PFSK-1 (cell line): ENCODE results near the gene SMNDC1.

Experiments used
- POLR2AphosphoS5 ChIP-seq: IDR thresholded peaks from 2 replicates; pipeline ENCODE4 v1.6.1; 2012; ENCODE audit warnings: low read depth, mild to moderate bottlenecking, control low read depth, low read length, moderate library complexity
- REST ChIP-seq, 2 experiments: IDR thresholded peaks; 2 replicates each; pipeline versions ENCODE4 v1.6.1 to v1.8.0; 2011 to 2012; ENCODE audit warnings: low read depth in 2 of 2, low read length in 2 of 2, control low read depth in 1 of 2, inconsistent platforms in 1 of 2, mild to moderate bottlenecking in 1 of 2, moderate library complexity in 1 of 2; ENCODE audit not compliant: insufficient read depth in 1 of 2
- TAF1 ChIP-seq: IDR thresholded peaks from 2 replicates; pipeline ENCODE4 v1.6.1; 2012; ENCODE audit warnings: low read length, control low read depth, borderline replicate concordance; ENCODE audit not compliant: insufficient read depth

- TF ChIP-seq POLR2AphosphoS5 (peak; percentile 71; the same call in 1 of the 2 replicates), REST (IDR thresholded peaks at IDR 0.05; ENCODE audit: insufficient read depth in 1 of 2, low read depth in 2 of 2, low read length in 2 of 2) (no peak), TAF1 (peak; percentile 77; the same call in 1 of the 2 replicates)
These were observed at the start of gene SMNDC1 for GRCh38 chr10:110304780-110305421.
